Fibroblast of peridontal ligament (primary cell): ENCODE data around the gene TMTC1.

Source experiments
- DNase-seq: peaks from one replicate; pipeline ENCODE4 v3.0.0-alpha.2; 2010; ENCODE audit errors: extremely low read depth

TMTC1 gene

DNA sequence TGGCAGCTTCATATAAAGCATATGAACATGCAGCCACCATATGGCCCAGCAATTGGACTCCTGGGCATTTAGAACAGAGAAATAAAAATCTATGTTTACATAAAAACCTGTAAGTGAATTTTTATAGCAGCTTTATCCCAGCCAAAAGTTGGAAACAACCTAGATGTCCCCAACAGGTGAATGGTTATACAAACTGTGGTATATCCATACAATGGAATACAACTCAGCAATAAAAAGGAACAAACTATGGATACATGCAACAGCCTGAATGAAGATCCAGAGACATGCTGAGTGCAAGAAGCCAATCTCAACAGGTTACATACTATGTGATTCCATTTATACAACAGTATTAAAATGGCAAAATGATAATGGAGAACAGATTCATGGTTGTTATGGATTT lies 3.7 kb downstream of the TMTC1 start:
- no peak for DNase-seq

DNA sequence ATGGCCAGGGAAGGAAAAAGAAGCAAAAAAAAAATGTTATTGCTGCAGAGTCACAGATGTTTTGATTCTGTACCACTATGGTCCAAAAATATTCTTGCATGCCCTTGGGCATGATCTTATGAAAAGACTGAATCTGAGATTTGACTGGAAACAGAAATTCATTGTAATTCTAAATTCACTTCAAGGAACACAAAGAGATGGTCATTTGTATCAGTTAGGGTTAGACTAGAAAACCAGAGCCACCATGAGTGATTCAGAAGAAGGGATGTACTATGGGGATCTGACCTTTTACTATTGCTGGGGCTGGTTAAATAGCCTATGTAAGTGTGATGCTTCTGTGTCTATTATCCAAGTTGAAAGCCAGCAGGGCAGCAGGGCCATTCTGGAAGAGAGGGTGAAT lies 5.2 kb downstream of the TMTC1 start:
- DNase-seq: no peak

DNA sequence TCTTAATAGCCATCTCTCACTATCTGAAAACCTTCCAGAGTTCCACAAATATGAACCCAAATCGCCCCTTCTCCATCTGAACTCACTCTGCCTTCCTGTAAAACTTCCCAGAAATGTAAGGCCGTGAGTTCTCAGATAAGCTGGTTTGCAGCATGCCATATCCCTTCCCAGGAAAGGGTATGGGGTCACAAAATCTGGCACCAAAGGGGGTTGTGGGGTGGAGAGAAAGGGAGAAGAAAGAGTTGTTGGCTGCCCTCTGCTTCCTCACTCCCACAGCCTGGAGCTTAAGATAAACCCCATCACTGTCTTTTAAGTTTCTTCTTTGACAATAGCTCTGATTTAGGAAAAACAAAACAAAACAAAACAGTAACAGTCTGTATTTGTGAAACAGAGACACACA lies 10.7 kb downstream of the TMTC1 start:
- DNase-seq: no peak

DNA sequence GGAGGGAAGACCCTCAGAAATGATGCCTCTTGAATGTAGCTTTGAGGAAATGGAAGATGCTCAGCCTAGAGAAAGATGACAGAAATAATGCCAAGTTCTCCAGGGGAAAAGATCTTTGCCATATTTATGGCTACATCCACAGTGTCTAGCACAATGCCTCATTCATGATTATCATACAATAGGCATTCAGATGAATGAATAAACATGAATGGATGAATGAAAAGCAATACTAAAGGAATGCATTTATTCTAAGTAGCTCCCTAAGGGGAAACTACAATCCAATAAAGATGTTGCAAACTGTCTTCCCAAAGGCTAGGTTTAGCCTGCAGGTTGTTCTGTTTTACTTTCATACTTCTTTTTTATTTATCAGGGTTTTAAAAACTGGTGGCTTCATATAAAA lies 12.0 kb downstream of the TMTC1 start:
- peak; percentile 31 for DNase-seq

DNA sequence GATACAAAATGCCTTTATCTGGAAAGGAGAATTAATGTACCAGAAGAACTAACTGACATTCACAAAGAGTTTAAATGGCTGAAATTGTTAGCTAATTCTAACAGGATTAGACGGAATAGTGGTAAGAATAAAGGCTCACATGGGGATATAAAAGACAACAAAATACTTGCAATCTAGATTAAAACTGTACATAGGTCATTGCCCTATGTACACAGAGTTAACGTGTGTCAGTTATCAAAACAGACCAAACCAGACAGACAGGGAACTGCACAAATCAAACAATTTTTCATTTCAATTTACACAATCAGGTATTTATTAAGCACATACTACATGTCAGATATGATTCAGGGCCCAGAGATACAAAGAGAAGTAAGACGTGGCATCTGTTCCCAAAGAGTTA lies 12.6 kb downstream of the TMTC1 start:
- DNase-seq: no peak

DNA sequence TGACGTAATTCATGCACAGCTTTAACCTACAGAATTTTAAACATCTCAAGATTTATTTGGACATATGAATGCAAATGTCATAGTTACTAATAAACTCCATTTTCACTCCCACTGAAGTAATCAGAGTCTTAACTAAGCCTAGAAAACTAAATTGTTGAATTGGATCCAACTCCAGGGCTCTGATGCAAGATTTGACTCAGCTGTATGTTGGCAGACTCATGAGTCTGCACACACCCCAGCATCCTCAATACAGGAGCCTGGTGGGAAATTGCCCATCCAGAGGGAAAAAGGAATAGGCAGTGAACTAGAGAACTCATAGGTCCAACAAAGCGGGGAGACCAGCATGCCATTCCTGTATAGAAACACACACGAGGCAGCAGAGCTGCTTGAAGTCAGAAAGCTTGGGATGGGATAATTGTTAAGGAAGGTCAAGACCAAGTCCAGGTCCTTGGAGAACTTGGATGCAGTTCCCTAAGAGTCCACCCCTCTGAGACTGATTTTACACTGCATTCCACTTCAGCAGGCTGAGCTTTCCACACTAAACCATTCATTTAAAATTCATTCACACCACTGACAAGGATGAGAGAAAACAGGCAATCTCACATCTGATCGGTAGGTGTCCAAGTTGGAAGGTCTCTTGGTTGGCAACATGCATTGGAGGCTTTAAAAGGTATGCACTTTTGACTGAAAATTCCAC lies 14.4 kb downstream of the TMTC1 start:
- peak; percentile 96 for DNase-seq

DNA sequence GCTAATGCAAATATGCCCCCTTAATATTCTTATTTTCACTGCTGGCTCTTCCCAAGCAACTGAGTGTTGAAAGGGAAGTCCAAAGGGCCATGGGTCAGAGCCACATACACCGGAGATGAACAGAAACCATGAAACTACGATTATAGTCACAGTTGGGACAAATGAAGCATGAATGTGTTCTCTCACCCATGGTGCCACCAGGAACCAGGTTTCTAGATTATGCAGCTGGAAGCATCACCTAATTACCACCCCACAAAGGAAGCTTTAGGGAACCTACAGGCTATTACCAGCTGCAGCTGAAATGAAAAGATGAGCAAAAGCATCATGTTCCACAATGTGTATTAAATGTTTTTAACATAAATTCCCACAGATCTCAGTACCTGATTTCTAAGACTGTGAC lies 15.4 kb downstream of the TMTC1 start:
- DNase-seq: no peak

DNA sequence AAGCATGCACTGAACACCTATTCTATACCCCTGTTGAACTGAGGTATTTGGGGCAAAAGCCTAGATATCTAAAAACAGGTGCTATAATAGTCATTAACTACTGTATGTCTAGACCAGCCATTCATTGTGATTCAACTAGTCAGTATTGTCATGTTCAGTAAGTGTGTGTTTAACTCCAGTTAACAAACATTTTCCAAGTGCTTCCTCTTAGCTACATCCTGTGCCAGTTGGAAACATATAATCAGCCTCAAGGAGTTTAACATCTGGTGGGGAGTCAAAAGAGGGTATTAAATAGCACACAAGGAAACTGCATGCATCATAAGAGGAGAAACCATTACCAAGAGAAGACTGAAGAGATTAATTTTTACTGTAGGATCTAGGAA lies 20.4 kb downstream of the TMTC1 start:
- DNase-seq: no peak

DNA sequence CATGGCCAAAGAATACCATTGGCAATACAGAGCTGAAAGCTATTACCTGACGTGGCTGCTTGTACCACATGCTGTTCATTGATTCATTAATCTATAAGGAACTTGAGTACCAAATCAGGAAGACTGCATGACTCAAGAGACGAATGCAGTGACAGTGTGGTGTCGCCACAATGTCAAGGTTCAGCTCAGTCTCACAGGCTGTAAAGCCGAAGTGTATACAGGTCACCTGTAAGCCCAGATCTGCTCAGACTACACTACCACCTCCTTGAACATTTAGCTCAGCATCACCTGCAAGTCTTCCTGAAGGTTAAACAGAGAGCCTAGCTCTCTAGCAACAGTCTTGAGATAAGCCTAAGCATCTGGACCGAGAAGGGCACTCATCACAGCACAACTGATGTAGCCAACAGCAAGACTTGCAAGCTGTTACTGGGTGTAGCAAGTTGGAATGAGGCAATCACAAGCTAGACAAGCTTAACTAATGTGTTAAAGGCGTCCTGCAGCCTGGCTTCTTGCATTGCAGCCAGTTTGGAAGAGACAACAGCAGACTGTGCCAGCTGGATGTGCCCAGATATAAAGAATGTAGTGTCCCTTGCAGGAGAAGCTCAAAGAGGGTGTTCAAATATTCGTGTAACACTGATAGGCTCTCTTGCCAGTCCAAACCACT lies 21.0 kb downstream of the TMTC1 start:
- DNase-seq: no peak

DNA sequence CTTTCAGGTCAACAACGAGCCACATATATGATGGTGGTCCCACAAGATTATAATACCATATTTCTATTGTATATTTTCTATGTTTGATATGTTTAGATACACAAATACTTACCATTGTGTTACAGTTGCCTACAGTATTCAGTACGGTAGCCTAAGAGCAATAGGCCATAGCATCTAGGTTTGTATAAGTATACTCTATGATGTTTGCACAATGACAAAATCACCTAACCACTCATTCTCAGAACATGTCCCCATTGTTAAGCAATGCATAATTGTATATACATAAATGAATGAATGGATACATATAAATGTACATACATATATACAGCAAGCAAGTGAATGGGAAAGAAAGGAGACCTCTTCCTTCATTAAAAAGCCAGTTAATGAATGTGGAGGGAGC lies 23.8 kb downstream of the TMTC1 start:
- no peak for DNase-seq

DNA sequence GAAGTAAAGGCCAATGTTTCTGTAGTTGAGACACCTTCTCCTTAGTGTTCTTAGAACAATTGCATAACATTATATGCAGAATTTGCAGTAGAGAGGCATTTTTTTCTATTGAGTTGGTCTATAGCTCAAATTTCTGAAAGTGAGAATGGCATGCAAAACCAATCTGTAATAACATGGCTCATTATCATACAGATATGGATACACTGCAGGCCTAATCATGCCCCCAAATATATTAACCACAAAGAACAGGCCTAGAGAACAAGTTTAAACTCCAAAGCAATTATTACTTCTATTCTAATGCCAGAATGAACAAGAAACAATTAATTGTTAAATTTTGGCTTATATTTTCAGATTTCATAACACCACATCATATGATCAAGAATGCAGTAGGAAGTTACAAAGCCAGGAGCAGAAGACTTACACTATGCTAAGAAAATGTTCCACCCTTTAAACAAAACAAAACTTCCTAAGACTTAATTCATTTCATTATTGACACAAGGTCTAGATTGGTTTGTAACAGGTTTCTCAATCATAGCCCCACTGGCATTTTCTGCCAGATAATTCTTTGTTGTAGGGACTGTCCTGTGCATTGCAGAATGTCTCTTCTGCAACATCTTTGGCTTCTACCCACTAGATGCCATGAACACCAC lies 26.9 kb downstream of the TMTC1 start:
- DNase-seq: peak; percentile 45

DNA sequence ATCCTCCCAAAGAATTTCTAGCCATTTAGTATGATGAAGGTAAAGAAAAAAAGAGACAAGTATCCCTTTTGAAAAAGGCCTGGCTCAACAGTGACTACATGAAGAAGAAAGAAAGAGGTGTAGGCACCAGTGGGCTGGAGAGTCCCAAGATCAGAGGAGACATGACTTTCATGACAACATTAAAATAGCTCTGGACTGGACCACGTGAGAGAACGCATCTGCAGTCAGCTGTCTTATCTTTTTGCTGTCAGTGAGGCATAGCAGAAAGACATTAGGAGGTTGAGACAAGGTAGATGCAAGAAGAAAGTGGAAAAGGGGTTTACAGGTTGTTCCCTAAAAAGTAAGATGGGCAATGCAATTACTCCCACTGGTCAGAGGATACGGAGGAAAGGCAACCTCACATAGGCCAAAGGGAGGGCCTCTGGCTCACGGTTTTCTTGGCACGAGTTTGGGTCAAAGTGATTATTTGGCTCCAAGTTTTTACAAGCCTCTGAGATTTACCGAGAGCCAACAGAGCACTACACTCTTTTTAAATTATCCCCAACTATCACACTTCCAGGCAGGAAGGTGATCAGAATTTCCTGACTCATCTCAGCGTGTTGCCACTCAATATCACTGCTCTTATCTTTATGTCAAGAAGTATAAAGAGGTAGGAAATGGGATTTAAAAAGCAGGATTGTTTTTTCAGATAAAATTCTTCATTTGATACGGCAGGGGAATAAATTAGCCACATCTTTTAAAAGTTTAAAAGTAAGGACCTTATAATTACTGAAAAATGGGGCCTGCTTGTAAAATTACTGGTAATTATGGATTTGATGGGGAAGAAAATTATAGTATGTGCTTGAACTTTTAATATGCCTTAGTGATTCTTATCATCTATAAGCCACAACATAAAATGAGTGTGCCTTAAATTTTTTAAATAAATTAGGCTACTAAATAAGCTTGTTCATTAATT lies 29.2 kb downstream of the TMTC1 start:
- no peak for DNase-seq

DNA sequence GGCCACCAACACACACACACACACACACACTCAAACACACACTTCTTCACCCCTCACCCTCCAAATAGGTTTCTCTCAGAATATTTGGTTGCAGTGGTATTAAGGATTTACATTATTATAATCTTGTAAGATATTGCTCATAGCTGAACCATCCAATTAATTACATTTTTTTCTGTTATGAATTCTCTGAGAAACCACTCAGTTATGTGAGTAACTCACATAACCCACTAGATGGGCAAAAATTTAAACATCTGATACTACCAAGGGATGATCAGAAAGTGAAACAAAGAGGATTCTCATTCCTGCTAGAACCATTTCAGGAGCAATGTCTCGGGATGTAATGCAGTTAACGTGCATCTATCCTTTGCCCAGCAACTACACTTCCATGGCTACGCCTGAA lies 31.6 kb downstream of the TMTC1 start:
- DNase-seq: peak; percentile 60

DNA sequence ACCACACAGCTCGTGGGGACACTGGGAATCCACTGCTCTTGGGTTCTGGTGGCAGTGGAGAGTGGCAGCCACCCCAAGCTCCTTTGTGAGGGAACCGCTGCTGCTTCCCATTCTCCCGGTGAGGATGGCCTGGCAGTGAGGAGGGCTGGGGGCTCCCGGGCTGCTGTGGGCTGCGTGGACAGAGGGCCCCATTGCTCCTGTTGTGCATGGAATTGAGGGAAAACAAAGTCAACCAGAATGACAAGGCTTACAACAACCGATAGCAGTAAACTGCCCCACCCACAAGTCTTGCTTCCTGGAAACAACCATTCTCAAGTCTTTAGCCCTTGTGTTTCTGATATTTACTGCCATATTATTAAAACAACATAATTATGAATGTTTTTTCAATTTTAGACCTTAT lies 32.1 kb downstream of the TMTC1 start:
- no peak for DNase-seq

DNA sequence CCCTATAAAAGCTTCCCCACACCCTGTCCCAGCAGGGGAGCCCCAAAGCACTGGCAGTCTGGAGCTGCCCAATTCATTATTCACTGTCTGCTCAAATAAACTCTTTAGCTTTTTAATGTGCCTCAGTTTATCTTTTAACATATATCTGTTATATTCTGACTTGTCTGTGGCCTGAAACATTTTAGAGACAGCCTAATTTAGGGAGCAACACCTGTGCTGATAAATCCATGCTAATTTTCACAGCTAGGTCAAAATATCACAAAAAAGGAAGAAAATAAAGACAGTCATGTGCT lies 32.9 kb downstream of the TMTC1 start:
- no peak for DNase-seq

DNA sequence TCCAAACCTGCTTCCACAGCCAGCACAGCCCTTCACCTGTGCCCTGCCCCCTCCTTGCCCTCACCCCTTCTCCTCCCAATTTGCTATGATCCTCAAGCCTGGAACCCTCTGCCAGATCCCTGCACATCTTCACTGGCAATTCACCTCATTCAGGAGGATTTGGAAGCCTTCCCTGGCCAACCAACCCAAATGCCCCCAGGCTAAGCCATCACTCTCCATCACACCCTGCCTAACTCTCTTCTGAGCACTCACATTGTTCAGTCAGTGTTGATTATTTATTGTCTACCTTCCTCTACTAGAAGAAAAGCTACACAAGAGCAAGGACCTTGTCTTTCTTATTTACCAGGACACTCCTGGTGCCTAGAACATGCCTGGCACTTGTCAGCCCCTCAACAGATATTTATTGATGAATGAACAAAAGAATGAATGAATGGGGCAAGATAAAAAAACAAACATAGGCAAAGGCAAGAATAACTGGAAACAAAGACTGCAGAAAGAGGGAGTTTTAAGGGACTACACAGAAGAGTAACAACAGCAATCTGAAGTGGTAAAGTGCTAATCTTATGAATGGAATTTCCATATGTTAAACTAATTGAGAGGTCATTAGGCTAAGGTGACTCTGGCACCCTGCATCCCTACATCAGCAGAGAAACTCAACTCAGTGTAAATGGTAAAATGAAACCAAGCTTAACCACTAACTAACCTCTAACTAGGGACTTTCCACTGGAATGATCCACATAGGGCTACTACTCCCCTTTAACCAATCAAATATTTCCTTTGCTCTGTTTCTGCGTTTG lies 33.4 kb downstream of the TMTC1 start:
- DNase-seq: peak; percentile 45

DNA sequence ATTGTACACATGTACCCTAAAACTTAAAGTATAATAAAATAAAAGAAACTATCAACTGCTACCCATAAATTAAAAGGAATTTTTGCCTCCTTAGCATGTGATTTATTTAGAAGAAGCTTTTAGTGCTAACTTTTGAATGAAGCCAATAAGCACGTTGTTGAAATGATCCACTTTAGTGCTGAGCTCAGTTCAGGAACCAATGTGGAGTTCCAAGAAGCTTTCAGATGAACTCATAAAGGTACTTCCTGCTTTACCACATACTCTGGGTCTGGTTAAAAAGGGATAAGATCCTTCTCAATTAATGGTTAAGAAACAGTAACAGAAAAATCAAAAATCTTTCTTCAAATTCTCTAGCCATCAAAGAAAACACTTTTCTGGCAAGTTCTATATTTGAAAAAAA lies 39.4 kb downstream of the TMTC1 start:
- peak; percentile 49 for DNase-seq

DNA sequence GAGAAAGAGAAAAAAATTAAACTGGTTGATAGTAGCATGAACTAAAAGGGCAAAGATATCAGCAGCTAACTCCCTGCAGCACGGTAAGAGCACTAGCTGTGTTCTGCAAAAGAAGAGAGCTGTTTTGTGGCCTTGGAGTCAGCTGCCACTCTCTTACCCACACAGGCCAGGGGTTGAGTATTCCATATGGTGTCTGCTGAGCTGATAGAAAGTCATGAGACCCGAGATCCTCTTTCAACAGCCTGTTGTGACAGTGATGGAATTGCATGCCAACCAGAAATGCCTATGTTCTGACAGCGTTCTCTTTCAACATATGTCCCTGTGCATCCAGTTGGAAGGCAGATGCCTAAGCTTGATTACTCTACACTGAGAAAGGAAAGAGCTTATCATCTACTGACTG lies 39.9 kb downstream of the TMTC1 start:
- peak; percentile 99 for DNase-seq

DNA sequence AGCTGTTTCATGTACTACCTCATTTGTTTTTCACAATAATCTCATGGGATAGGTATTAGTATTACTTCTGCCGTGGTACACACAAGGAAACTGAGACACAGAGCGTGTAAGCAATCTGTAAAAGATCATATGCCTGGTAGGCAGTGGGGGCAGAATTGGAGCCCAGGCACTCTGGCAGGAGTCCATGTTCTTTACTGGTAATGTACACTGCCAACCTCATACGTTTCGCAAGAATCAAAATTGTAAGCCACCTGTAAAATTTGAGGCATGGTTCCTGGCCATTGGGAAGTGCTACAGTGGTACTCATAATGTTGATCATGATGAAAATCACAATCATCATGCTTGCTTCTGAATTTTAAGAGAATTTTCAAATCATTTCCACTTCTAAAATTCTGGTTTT lies 40.7 kb downstream of the TMTC1 start:
- no peak for DNase-seq

DNA sequence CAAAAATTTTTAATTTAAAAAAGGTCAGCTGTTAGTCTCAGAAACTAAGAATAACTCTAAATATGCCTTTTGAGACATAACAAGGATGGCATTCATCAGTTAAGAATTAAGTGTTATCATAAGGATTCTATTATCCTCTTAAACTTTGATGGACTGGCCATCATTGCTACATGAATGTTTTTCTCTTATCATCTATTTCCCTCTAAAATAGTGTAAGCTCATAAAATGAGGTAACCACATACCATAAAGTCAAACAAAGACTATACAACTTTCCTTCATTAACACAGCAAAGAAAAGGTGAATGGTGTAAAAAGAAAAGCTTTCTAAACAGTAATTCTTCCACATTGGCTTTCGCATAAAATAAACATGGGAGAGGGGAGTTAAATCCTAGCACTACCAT lies 41.1 kb downstream of the TMTC1 start:
- no peak for DNase-seq
